Measurements from ENCODE around the gene RALB.

- TF ChIP-seq CTCF (optimal IDR thresholded peaks at IDR 0.05 in 1 of 3, IDR thresholded peaks at IDR 0.05 in 1 of 3, conservative IDR thresholded peaks at IDR 0.05 in 1 of 3; ENCODE audit: extremely low read depth in 1 of 3, insufficient read depth in 2 of 3, low read length in 3 of 3) (no peak), EZH2 (IDR thresholded peaks at IDR 0.05; ENCODE audit: low read length) (no peak)
Observed at GRCh38 chr2:120285056-120285455, 32.4 kb downstream of the RALB start.
